Stomach smooth muscle (tissue), 2 donors: ENCODE results near the gene GNPNAT1.
"Not testable (repeated sequence)": the region's sequence is repeated elsewhere in the genome, so short reads cannot be mapped to it uniquely, and the experiment has no call there.

Experiments
- H3K27ac ChIP-seq: one replicate; pipeline ENCODE4 v1.7.0; 2013; ENCODE audit warnings: mild to moderate bottlenecking, low read length, inconsistent platforms
- H3K27me3 ChIP-seq, 2 donors: one replicate each; pipeline ENCODE4 v1.7.0; 2013; ENCODE audit warnings: low read length in 2 of 2; ENCODE audit not compliant: insufficient read depth in 2 of 2, control insufficient read depth in 1 of 2
- H3K36me3 ChIP-seq, 2 donors: one replicate each; pipeline ENCODE4 v1.7.0; 2013; ENCODE audit warnings: low read length in 2 of 2; ENCODE audit not compliant: control insufficient read depth in 2 of 2, insufficient read depth in 2 of 2
- H3K4me1 ChIP-seq: one replicate; pipeline ENCODE4 v1.7.0; 2013; ENCODE audit warnings: low read length; ENCODE audit not compliant: control insufficient read depth, insufficient read depth
- H3K4me3 ChIP-seq, 2 donors: one replicate each; pipeline ENCODE4 v1.7.0; 2013; ENCODE audit warnings: low read length in 2 of 2
- H3K9ac ChIP-seq, 2 donors: one replicate each; pipeline ENCODE4 v1.7.0; 2013; ENCODE audit warnings: low read length in 2 of 2, mild to moderate bottlenecking in 1 of 2
- H3K9me3 ChIP-seq, 2 donors: one replicate each; pipeline ENCODE4 v1.7.0; 2013; ENCODE audit warnings: low read length in 2 of 2; ENCODE audit not compliant: control insufficient read depth in 2 of 2
- donor health status: healthy.
- donor health status: Pancreatic carcinoma.

GNPNAT1 gene

DNA sequence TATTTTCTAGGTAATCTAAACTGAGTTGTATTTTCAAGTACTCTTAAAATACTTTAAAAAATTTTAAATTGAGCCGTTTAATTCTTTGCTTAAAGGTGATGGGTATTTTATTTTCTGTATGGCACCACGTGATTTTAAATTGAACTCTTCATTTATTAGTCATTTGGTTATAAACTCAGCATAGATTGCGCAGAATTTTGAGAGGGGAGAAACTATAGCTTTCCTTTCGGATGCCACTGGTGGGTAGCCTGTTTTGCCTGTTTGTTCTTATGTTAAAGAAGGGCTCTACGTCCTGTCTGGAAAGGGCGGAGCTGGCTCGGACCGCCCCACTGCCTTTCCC lies 61.9 kb downstream of the GNPNAT1 start:
- peak overlapping the region; percentile 56 to 64 for H3K4me3 ChIP-seq
- peak overlapping the region; percentile 21 to 61 for H3K9ac ChIP-seq
- peaks cover 8% of the 10 kb centered on the region for H3K4me1 ChIP-seq
- no peaks in the 10 kb centered on the region for H3K27me3 ChIP-seq
- H3K36me3 ChIP-seq, result peaks cover 10 to 17% of the 10 kb centered on the region in 2 donors
- no peaks in the 10 kb centered on the region for H3K9me3 ChIP-seq
- H3K27ac ChIP-seq, result peak overlapping the region; percentile 49

GRCh38 chr14:52729035-52729434 lies 62.4 kb downstream of the GNPNAT1 start:
- H3K9me3 ChIP-seq, H3K4me1 ChIP-seq, H3K27me3 ChIP-seq, H3K27ac ChIP-seq, H3K9ac ChIP-seq, H3K4me3 ChIP-seq: not testable (repeated sequence)
- H3K36me3 ChIP-seq, result peaks cover 14 to 22% of the 10 kb centered on the region in 2 donors

GRCh38 chr14:52727509-52727908 lies 63.9 kb downstream of the GNPNAT1 start:
- H3K9me3 ChIP-seq, H3K27me3 ChIP-seq, H3K4me1 ChIP-seq, H3K9ac ChIP-seq, H3K4me3 ChIP-seq, H3K27ac ChIP-seq: not testable (repeated sequence)
- H3K36me3 ChIP-seq, result peaks cover 21 to 32% of the 10 kb centered on the region in 2 donors
